ENCODE data around the gene PARD3. TPM values are rescaled to one million over a fixed set of nuclear protein-coding genes. Genes with fewer than 3 reads are reported as not detected.
"Not testable (repeated sequence)": the region's sequence is repeated elsewhere in the genome, so short reads cannot be mapped to it uniquely, and the experiment has no call there.

Gene PARD3
- polyA plus RNA-seq, 6 donors from 2014 or later = 0.05 to 0.36 (median 0.16) TPM; not detected in 3

- no peak overlapping the region for H3K27ac Mint-ChIP-seq
- ATAC-seq (ENCODE audit: low read depth in 2 of 2) (no peak), DNase-seq (no peak)
- H3K27me3 Mint-ChIP-seq = no peaks in the 10 kb centered on the region
- peaks cover 0 to 6% (median 4%) of the 10 kb centered on the region in 3 donors for H3K4me1 Mint-ChIP-seq
- no peak overlapping the region for H3K4me3 Mint-ChIP-seq
- no peaks in the 10 kb centered on the region for H3K36me3 Mint-ChIP-seq
- H3K9me3 Mint-ChIP-seq = peaks cover 0 to 7% (median 0%) of the 10 kb centered on the region in 7 donors
Observed at GRCh38 chr10:34373211-34373610, 441.9 kb downstream of the PARD3 start.

GRCh38 chr10:34372509-34372908 is 442.6 kb downstream of the PARD3 start:
- H3K27me3 Mint-ChIP-seq = no peaks in the 10 kb centered on the region
- ATAC-seq (ENCODE audit: low read depth in 2 of 2) = no peak
- no peak overlapping the region for H3K27ac Mint-ChIP-seq
- no peaks in the 10 kb centered on the region for H3K36me3 Mint-ChIP-seq
- H3K9me3 Mint-ChIP-seq = peaks cover 0 to 7% (median 0%) of the 10 kb centered on the region in 7 donors
- DNase-seq = no peak
- H3K4me3 Mint-ChIP-seq = no peak overlapping the region
- H3K4me1 Mint-ChIP-seq = peaks cover 0 to 6% (median 4%) of the 10 kb centered on the region in 3 donors

- ATAC-seq (ENCODE audit: low read depth in 2 of 2) (no peak), DNase-seq (no peak)
- Mint-ChIP-seq H3K27me3 (no peaks in the 10 kb centered on the region), H3K27ac (no peak overlapping the region), H3K4me3 (no peak overlapping the region), H3K9me3 (peaks cover 0 to 7% (median 0%) of the 10 kb centered on the region in 7 donors), H3K4me1 (peaks cover 0 to 6% (median 4%) of the 10 kb centered on the region in 3 donors), H3K36me3 (no peaks in the 10 kb centered on the region)
Observed at GRCh38 chr10:34370126-34370525, 445.0 kb downstream of the PARD3 start.

GRCh38 chr10:34369120-34369519 is 446.0 kb downstream of the PARD3 start:
- ATAC-seq (ENCODE audit: low read depth in 2 of 2) = no peak
- Mint-ChIP-seq H3K27ac (no peak overlapping the region), H3K9me3 (peaks cover 0 to 7% (median 0%) of the 10 kb centered on the region in 7 donors), H3K27me3 (no peaks in the 10 kb centered on the region), H3K36me3 (no peaks in the 10 kb centered on the region), H3K4me1 (no peaks in the 10 kb centered on the region), H3K4me3 (no peak overlapping the region)
- no peak for DNase-seq

- Mint-ChIP-seq H3K27me3 (no peaks in the 10 kb centered on the region), H3K27ac (no peak overlapping the region), H3K4me1 (no peaks in the 10 kb centered on the region), H3K9me3 (peaks cover 0 to 4% (median 0%) of the 10 kb centered on the region in 7 donors), H3K36me3 (no peaks in the 10 kb centered on the region), H3K4me3 (no peak overlapping the region)
- ATAC-seq (ENCODE audit: low read depth in 2 of 2) (no peak), DNase-seq (no peak)
Observed at GRCh38 chr10:34364253-34365037, 450.7 kb downstream of the PARD3 start.

GRCh38 chr10:34360984-34361383 is 454.1 kb downstream of the PARD3 start:
- Mint-ChIP-seq H3K4me3 (no peak overlapping the region), H3K27me3 (no peaks in the 10 kb centered on the region), H3K36me3 (no peaks in the 10 kb centered on the region), H3K4me1 (no peaks in the 10 kb centered on the region), H3K27ac (no peak overlapping the region), H3K9me3 (no peaks in the 10 kb centered on the region)
- DNase-seq = no peak
- no peak for ATAC-seq (ENCODE audit: low read depth in 2 of 2)

GRCh38 chr10:34359435-34359813 is 455.7 kb downstream of the PARD3 start:
- Mint-ChIP-seq H3K36me3 (no peaks in the 10 kb centered on the region), H3K9me3 (no peaks in the 10 kb centered on the region), H3K27me3 (no peaks in the 10 kb centered on the region), H3K4me3 (no peak overlapping the region), H3K4me1 (no peaks in the 10 kb centered on the region), H3K27ac (no peak overlapping the region)
- ATAC-seq (ENCODE audit: low read depth in 2 of 2) = no peak
- no peak for DNase-seq

GRCh38 chr10:34358729-34359434 is 456.2 kb downstream of the PARD3 start:
- Mint-ChIP-seq H3K27ac (no peak overlapping the region), H3K4me1 (no peaks in the 10 kb centered on the region), H3K4me3 (no peak overlapping the region), H3K27me3 (no peaks in the 10 kb centered on the region), H3K9me3 (no peaks in the 10 kb centered on the region), H3K36me3 (no peaks in the 10 kb centered on the region)
- no peak for ATAC-seq (ENCODE audit: low read depth in 2 of 2)
- DNase-seq = no peak

- ATAC-seq (ENCODE audit: low read depth in 2 of 2) (no peak), DNase-seq (no peak)
- Mint-ChIP-seq H3K36me3 (no peaks in the 10 kb centered on the region), H3K9me3 (no peaks in the 10 kb centered on the region), H3K4me3 (no peak overlapping the region), H3K27me3 (no peaks in the 10 kb centered on the region), H3K27ac (no peak overlapping the region), H3K4me1 (no peaks in the 10 kb centered on the region)
Observed at GRCh38 chr10:34356463-34356862, 458.6 kb downstream of the PARD3 start.

- H3K36me3 Mint-ChIP-seq; ATAC-seq (ENCODE audit: low read depth in 2 of 2); H3K27me3 Mint-ChIP-seq; H3K27ac Mint-ChIP-seq; H3K4me3 Mint-ChIP-seq; DNase-seq; H3K4me1 Mint-ChIP-seq; H3K9me3 Mint-ChIP-seq: not testable (repeated sequence)
Observed at GRCh38 chr10:34353530-34353929, 461.6 kb downstream of the PARD3 start.

GRCh38 chr10:34352599-34353204 is 462.4 kb downstream of the PARD3 start:
- not testable (repeated sequence) for H3K4me3 Mint-ChIP-seq; H3K27ac Mint-ChIP-seq; H3K27me3 Mint-ChIP-seq; ATAC-seq (ENCODE audit: low read depth in 2 of 2); DNase-seq; H3K4me1 Mint-ChIP-seq; H3K36me3 Mint-ChIP-seq; H3K9me3 Mint-ChIP-seq

- no peak overlapping the region for H3K27ac Mint-ChIP-seq
Observed at GRCh38 chr10:34351161-34351560, 463.9 kb downstream of the PARD3 start.

GRCh38 chr10:34348917-34349485 is 466.1 kb downstream of the PARD3 start:
- ATAC-seq (ENCODE audit: low read depth in 2 of 2) (no peak), DNase-seq (no peak)
- Mint-ChIP-seq H3K27ac (no peak overlapping the region), H3K4me3 (no peak overlapping the region), H3K27me3 (no peaks in the 10 kb centered on the region), H3K36me3 (no peaks in the 10 kb centered on the region), H3K4me1 (no peaks in the 10 kb centered on the region), H3K9me3 (peaks cover 0 to 7% (median 0%) of the 10 kb centered on the region in 7 donors)

More at GRCh38 chr10:34351161-34351560, 463.9 kb downstream of the PARD3 start:
- Mint-ChIP-seq H3K9me3 (peaks cover 0 to 7% (median 0%) of the 10 kb centered on the region in 7 donors), H3K4me3 (no peak overlapping the region), H3K4me1 (no peaks in the 10 kb centered on the region), H3K27me3 (no peaks in the 10 kb centered on the region), H3K36me3 (no peaks in the 10 kb centered on the region)
- DNase-seq = no peak
- no peak for ATAC-seq (ENCODE audit: low read depth in 2 of 2)

All from naive B cell (primary cell).